HCT116 (cell line): ENCODE results near the gene CNDP2. TPM values are rescaled to one million over a fixed set of nuclear protein-coding genes. Genes with fewer than 3 reads are reported as not detected.

Experiments used
- ATAC-seq: fragments of 200-7000 bp; cut with Tn5 transposase; 2 replicates; pipeline ENCODE4 v1.9.1; 2020; ENCODE audit warnings: mild to moderate bottlenecking, moderate library complexity
- BruUV-seq: library from RNA; stranded (reverse); fragments of 400-500 nt; replicated peaks from 2 replicates; lab custom pipeline; 2021; lab: Mats Ljungman, UMichigan
- CTCF ChIA-PET: fragments of 300-600 bp; sonication (Branson Sonifier 250); formaldehyde crosslinking; loops from one replicate; lab custom pipeline; 2021; ENCODE audit warnings: antibody characterized with exemption; lab: Charles Lee
- POLR2A ChIA-PET: fragments of 300-600, 350-600 bp; sonication (Branson Sonifier 250); formaldehyde crosslinking; loops from one replicate; lab custom pipeline; 2021; ENCODE audit warnings: antibody characterized with exemption; lab: Charles Lee
- RAD21 ChIA-PET, 2 experiments: fragments of 300-600 bp; sonication (Branson Sonifier 250); formaldehyde crosslinking; loops; one replicate each; lab custom pipeline; 2023; ENCODE audit warnings: low total read pairs in 2 of 2; ENCODE audit not compliant: uncharacterized antibody in 2 of 2, unreplicated experiment in 2 of 2, low non-redundant PET in 1 of 2; lab: Charles Lee
- DNase-seq: peaks from one replicate; pipeline ENCODE4 v3.0.0-alpha.2; 2010; ENCODE audit warnings: low read depth, low spot score
- H2AFZ ChIP-seq: fragments of 200-600 bp; shearing (Covaris generic), sonication (generic); 2 replicates; pipeline ENCODE4 v1.6.1; 2017; ENCODE audit warnings: low read depth, mixed run types, mixed read lengths, antibody characterized with exemption, low read length; ENCODE audit not compliant: poor library complexity, severe bottlenecking
- H3K27ac ChIP-seq: 2 replicates; pipeline ENCODE4 v1.5.1; 2012; ENCODE audit warnings: low read depth, low read length
- H3K27me3 ChIP-seq: fragments of 200-600 bp; sonication (generic); 2 replicates; pipeline ENCODE4 v1.6.1; 2016; ENCODE audit warnings: mixed run types, low read length, mixed read lengths; ENCODE audit not compliant: insufficient read depth
- H3K36me3 ChIP-seq, 2 experiments: fragments of 200-500 bp in 1 of 2; fragments of 200-600 bp in 1 of 2; sonication (Bioruptor generic) in 1 of 2; sonication (generic) in 1 of 2; 2 replicates each; pipeline versions ENCODE4 v1.5.1 to v1.6.1; 2014 to 2016; ENCODE audit warnings: low read length in 2 of 2, inconsistent platforms in 1 of 2, mixed read lengths in 1 of 2, mixed run types in 1 of 2; ENCODE audit not compliant: insufficient read depth in 2 of 2, control insufficient read depth in 1 of 2
- H3K4me1 ChIP-seq, 2 experiments: fragments of 200-600 bp in 1 of 2; sonication (generic) in 1 of 2; 2 replicates each; pipeline versions ENCODE4 v1.5.1 to v1.6.1; 2012 to 2017; ENCODE audit warnings: low read length in 2 of 2, inconsistent platforms in 1 of 2, mild to moderate bottlenecking in 1 of 2, mixed read lengths in 1 of 2, mixed run types in 1 of 2, moderate library complexity in 1 of 2; ENCODE audit not compliant: insufficient read depth in 2 of 2, control insufficient read depth in 1 of 2
- H3K4me2 ChIP-seq: fragments of 200-600 bp; sonication (generic); 2 replicates; pipeline ENCODE4 v1.6.1; 2017; ENCODE audit warnings: mixed run types, low read length, mixed read lengths
- H3K4me3 ChIP-seq, 2 experiments: fragments of 200-600 bp in 1 of 2; sonication (generic) in 1 of 2; replicated peaks in 1 of 2; 2 replicates each; pipeline ENCODE4 v1.5.1; 2011 to 2016; ENCODE audit warnings: low read length in 2 of 2, control low read depth in 1 of 2, low read depth in 1 of 2, mild to moderate bottlenecking in 1 of 2, mixed read lengths in 1 of 2, mixed run types in 1 of 2
- H3K79me2 ChIP-seq: fragments of 200-600 bp; sonication (generic); 2 replicates; pipeline ENCODE4 v1.6.1; 2017; ENCODE audit warnings: mild to moderate bottlenecking, mixed run types, low read length, moderate library complexity, mixed read lengths; ENCODE audit not compliant: insufficient read depth
- H3K9ac ChIP-seq: fragments of 200-600 bp; sonication (generic); 2 replicates; pipeline ENCODE4 v1.6.1; 2016; ENCODE audit warnings: low read length, mixed read lengths
- H3K9me2 ChIP-seq: fragments of 200-600 bp; sonication (generic), shearing (Covaris generic); 2 replicates; pipeline ENCODE4 v1.6.1; 2017; ENCODE audit warnings: mixed run types, mild to moderate bottlenecking, moderate library complexity; ENCODE audit not compliant: insufficient read depth
- H3K9me3 ChIP-seq, 2 experiments: fragments of 200-500 bp in 1 of 2; fragments of 200-600 bp in 1 of 2; sonication (Bioruptor generic) in 1 of 2; sonication (generic) in 1 of 2; 2 replicates each; pipeline ENCODE4 v1.6.1; 2014 to 2017; ENCODE audit warnings: low read length in 2 of 2, mixed read lengths in 2 of 2, inconsistent platforms in 1 of 2, low read depth in 1 of 2, mild to moderate bottlenecking in 1 of 2, mixed run types in 1 of 2, moderate library complexity in 1 of 2; ENCODE audit not compliant: control insufficient read depth in 1 of 2, insufficient read depth in 1 of 2
- H4K20me1 ChIP-seq: fragments of 200-600 bp; sonication (generic), shearing (Covaris generic); 2 replicates; pipeline ENCODE4 v1.6.1; 2017; ENCODE audit warnings: mixed run types, mild to moderate bottlenecking, moderate library complexity; ENCODE audit not compliant: insufficient read depth
- ATF3 ChIP-seq: IDR thresholded peaks from 2 replicates; pipeline ENCODE4 v1.6.1; 2012
- CEBPB ChIP-seq: IDR thresholded peaks from 2 replicates; pipeline ENCODE4 v1.6.1; 2012; ENCODE audit warnings: low read depth
- CTCF ChIP-seq, 3 experiments: fragments of 200-600 bp in 1 of 3; sonication (generic) in 1 of 3; IDR thresholded peaks in 2 of 3; conservative IDR thresholded peaks in 1 of 3; 2 replicates each; pipeline ENCODE4 v1.5.1; 2012 to 2017; ENCODE audit warnings: low read depth in 2 of 3, low read length in 2 of 3, antibody characterized with exemption in 1 of 3, borderline replicate concordance in 1 of 3, control low read depth in 1 of 3, mild to moderate bottlenecking in 1 of 3, mixed read lengths in 1 of 3, mixed run types in 1 of 3, moderate library complexity in 1 of 3; ENCODE audit not compliant: insufficient read depth in 1 of 3
- EGR1 ChIP-seq: IDR thresholded peaks from 2 replicates; pipeline ENCODE4 v1.6.1; 2012; ENCODE audit warnings: low read depth
- ELF1 ChIP-seq: IDR thresholded peaks from 2 replicates; pipeline ENCODE4 v1.6.1; 2012; ENCODE audit warnings: low read depth, borderline replicate concordance
- EZH2 ChIP-seq: fragments of 200-600 bp; sonication (generic); IDR thresholded peaks from 2 replicates; pipeline ENCODE4 v1.6.1; 2017; ENCODE audit warnings: antibody characterized with exemption, mixed run types
- EZH2phosphoT487 ChIP-seq: fragments of 200-600 bp; IDR thresholded peaks from 2 replicates; pipeline ENCODE4 v1.6.1; 2018; ENCODE audit warnings: antibody characterized with exemption, borderline replicate concordance
- JUND ChIP-seq: IDR thresholded peaks from 2 replicates; pipeline ENCODE4 v1.6.1; 2012
- MAX ChIP-seq: IDR thresholded peaks from 2 replicates; pipeline ENCODE4 v1.6.1; 2012
- RAD21 ChIP-seq: IDR thresholded peaks from 2 replicates; pipeline ENCODE4 v1.6.1; 2012; ENCODE audit warnings: low read depth, mild to moderate bottlenecking
- SIN3A ChIP-seq: IDR thresholded peaks from 2 replicates; pipeline ENCODE4 v1.6.1; 2012; ENCODE audit warnings: low read depth
- TCF7L2 ChIP-seq: IDR thresholded peaks from 2 replicates; pipeline ENCODE4 v1.7.0; 2011; ENCODE audit warnings: borderline replicate concordance, inconsistent platforms; ENCODE audit not compliant: insufficient read depth, insufficient read length; ENCODE audit errors: extremely low read depth
- intact Hi-C: fragments of 100-400 bp; cut with micrococcal nuclease; formaldehyde crosslinking; loops from 2 replicates; pipeline ENCODE4 v1.10.0; 2022
- total RNA-seq: library from RNA; stranded (reverse); gene quantifications from one replicate; pipeline ENCODE4 v1.2.1, GENCODE V29; 2021; ENCODE audit not compliant: unreplicated experiment

The CNDP2 gene
- total RNA-seq, 1 experiment from 2014 or later, result 112 TPM

DNA sequence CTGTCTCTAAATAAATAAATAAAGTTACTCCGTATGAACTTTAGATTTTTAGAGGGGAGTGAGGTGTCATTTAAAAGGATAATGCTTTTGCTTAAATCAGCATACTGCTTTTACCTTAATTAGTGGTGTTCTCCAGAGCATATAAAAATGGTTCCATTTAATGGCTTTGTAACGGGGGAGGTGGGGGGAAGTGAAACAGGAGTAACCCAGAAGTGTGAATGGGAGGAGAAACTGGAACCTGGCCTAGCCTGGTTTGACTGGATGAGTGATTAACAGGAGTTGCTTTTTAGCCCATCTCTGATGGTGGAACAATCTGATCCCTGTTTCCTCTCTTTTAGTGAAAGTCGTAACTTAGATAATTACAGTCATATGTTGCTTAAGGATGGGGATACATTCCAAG lies 1.6 kb downstream of the CNDP2 start:
- ChIA-PET RAD21 (no interaction called here), CTCF (interaction anchor here (1.2 kb wide), 1 partner anchor 54 kb away, joined by 4 read pairs; no protein-coding TSS in a partner anchor), POLR2A (no interaction called here)
- Histone ChIP-seq H3K36me3 (peaks cover 6 to 20% of the 10 kb centered on the region in 2 experiments; a peak in 3 of 4 replicates), H3K9me2 (no peaks in the 10 kb centered on the region), H3K27me3 (no peaks in the 10 kb centered on the region), H3K27ac (0 out of 2 replicates have a peak overlapping the region, but pooled peaks have one; percentile 64), H4K20me1 (no peaks in the 10 kb centered on the region), H3K79me2 (peaks cover 40% of the 10 kb centered on the region), H3K9ac (no peak overlapping the region; the same call in 1 of the 2 replicates), H3K4me3 (peak overlapping the region in 1 of 2 experiments; percentile 76; a peak in 2 of 4 replicates), H3K4me2 (peak overlapping the region; percentile 86; the same call in 1 of the 2 replicates), H3K4me1 (peaks cover 6 to 12% of the 10 kb centered on the region in 2 experiments), H3K9me3 (no peaks in the 10 kb centered on the region), H2AFZ (no peak overlapping the region)
- intact Hi-C loops, result loop anchor here (10.0 kb wide), 1 partner anchor 97 kb away; the partner anchor contains the start of gene ZNF407
- no TSS peak for BruUV-seq
- TF ChIP-seq RAD21 (no peak), TCF7L2 (no peak)
- no peak for DNase-seq
- ATAC-seq, result no peak

DNA sequence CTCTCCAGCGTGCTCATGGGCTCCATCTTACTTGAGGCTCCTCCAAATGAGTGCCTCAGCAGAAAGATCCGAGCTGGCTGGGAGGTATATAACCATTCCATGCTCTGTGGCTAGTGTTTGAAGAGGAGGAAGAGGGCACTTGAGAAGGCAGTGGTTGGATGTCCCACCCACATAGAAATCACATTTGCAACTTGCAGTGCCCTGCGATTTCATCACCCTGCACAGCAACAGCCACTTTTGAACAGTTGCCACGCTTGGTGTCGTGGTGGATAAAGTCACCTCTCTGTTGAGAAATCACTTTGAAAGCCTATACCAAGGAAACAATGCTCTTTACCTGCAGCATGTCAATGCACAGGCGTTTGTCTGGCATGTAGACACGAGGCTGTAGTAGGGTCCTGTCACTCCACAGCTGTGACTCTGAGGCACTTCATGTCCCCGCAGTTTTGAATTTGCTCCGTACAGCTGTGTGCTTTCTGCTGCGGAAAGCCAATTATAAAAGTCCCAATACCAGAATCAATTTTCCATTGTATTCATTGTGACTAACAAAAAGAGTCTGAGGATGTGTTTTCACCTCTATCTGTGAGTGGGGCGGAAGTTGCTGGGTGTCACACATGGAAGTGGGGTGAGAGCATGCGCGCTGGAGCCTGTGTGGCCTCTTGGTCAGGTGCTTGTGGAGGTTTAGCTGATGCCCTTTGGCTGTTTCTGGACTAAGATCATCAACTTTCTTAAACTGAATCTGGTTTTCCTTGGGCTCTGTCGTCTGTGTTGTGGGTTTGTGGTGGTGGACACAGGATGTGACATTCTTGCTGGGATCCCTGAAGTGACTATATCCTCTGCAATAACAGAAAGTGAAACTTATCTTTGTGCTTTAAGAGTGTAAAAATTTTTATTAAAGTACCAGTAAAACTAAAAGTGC lies 2.8 kb downstream of the CNDP2 start:
- no peaks in the 10 kb centered on the region for H4K20me1 ChIP-seq
- CTCF ChIA-PET, result interaction anchor here (1.2 kb wide), 1 partner anchor 53 kb away, joined by 4 read pairs; no protein-coding TSS in a partner anchor
- no peak for DNase-seq
- no peaks in the 10 kb centered on the region for H3K9me2 ChIP-seq
- RAD21 ChIA-PET, result no interaction called here
- H2AFZ ChIP-seq, result no peak overlapping the region
- POLR2A ChIA-PET, result no interaction called here
- H3K4me1 ChIP-seq, result peaks cover 6 to 12% of the 10 kb centered on the region in 2 experiments
- H3K36me3 ChIP-seq, result peaks cover 6 to 27% of the 10 kb centered on the region in 2 experiments; a peak in 3 of 4 replicates
- H3K9me3 ChIP-seq, result no peaks in the 10 kb centered on the region
- no peaks in the 10 kb centered on the region for H3K27me3 ChIP-seq
- BruUV-seq, result no TSS peak
- H3K9ac ChIP-seq, result no peak overlapping the region
- TF ChIP-seq ELF1 (no peak), EGR1 (no peak), CTCF (IDR thresholded peaks at IDR 0.05 in 2 of 3, conservative IDR thresholded peaks at IDR 0.05 in 1 of 3; ENCODE audit: borderline replicate concordance in 1 of 3, insufficient read depth in 1 of 3, low read depth in 2 of 3, low read length in 2 of 3) (no peak), EZH2phosphoT487 (no peak), SIN3A (no peak), EZH2 (no peak), JUND (no peak), TCF7L2 (no peak), CEBPB (no peak), MAX (no peak), ATF3 (no peak)
- intact Hi-C loops, result loop anchor here (10.0 kb wide), 1 partner anchor 96 kb away; the partner anchor contains the start of gene ZNF407
- no peak overlapping the region for H3K4me2 ChIP-seq
- ATAC-seq, result no peak
- peaks cover 40% of the 10 kb centered on the region for H3K79me2 ChIP-seq
- H3K4me3 ChIP-seq, result no peak overlapping the region
- no peak overlapping the region for H3K27ac ChIP-seq
